ENCODE data around the gene RNPS1. TPM values are rescaled to one million over a fixed set of nuclear protein-coding genes. Genes with fewer than 3 reads are reported as not detected.

The RNPS1 gene
- polyA plus RNA-seq, 1 donor: 160 TPM

DNA sequence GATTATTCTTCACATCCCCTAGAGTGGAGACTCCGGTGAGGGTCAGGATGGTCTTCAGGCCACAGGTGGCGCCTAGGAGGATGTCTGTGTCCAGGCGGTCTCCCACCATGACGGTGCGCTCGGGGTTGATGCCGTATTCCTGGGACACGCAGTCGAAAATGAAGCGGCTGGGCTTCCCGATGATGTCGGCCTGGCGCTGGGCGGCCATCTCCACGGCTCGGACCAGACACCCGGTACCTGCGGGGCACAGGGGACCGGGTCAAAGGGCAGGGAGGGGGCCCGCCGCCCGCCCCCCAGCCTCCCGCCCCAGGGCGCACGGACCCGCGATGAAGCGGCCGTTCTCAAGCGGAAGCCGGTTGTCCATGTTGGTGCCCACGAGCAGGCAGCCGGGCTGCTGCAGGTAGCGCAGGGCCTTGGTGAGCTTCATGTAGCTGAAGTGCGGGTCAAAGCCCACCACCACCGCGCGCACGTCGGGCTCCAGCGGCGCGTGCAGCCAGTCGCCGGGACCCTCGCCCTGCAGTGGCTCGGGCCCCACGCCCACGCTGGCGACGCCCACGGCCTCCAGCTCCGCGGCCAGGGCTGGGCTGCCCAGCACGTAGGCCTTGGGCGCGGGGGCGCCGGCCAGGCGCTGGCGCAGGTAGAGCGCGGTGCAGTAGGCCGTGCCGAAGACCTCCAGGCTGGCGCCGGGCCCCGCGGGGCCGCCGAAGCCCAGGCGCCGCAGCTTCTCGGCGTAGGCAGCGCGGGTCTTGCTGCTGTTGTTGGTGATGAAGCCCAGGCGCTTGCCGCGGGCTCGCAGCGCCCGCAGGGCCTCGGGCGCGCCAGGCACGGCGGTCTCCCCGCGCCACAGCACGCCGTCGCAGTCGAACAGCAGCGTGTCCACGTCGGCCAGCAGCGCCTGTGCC, 53.9 kb downstream of the RNPS1 start:
- DNase-seq (ENCODE audit: low read depth): no peak

DNA sequence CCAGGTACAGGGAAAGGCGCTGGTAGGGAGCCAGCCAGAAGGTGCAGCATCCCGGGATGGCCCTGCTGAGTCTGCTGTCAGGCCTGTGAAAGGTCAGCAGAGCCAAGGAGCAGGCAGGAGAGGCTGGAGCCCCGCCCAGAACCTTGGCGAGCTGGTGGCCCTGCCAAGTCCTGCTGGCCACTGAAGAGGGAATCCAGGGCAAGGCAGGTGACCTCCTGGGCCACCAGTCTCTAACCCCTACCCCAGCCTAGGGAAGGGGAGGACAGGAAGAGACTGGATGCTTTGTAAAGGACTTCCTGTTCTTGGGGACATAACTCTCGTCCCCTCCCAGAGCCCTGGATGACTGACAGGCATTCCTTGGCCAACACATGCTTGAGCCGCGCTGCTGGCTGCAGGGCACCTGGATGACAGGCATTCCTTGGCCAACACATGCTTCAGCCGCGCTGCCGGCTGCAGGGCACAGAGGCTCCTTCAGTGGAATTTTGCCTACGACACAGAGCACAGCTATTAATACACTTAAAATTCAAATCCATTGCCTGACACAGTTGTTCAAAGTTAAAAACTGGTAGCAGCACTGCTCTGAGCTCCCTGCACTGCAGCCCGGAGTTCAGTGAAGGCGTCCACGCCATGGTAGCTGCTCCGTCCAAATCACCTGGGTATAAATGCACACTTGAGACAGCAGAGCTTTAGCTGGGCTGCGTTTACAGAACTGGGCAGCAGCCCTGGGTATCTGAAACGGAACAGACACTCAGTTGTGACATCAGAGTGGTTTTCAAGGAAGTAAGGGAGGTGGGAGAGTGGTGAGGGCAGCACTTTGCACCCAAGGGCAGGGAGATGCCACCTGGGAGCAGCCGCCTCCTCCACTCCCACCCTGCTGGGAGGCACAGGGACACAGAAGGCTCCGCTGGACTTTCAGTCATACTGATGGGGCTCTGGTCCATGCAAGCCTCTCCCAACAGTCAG, 55.3 kb downstream of the RNPS1 start:
- DNase-seq (ENCODE audit: low read depth): no peak

DNA sequence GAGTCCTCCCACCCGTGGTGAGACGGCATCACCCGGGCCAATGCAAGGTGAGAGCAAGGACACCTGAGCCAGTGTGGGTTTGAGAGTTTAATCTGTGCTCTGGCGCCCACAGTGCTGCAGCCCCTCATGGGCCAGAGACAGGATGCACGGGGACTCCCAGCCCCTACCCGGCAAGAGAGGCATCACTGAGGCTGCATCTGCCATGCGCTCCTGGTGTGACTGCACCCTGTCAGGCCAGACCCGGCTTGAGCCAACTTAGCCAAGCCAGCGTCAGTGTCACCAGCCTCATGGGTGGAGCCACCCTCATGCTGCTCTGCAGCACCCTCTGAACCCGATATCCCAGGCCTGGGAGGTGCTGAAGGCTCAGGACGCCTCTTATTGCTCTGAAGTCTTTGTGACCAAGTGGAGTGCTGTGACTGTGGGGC, 56.0 kb downstream of the RNPS1 start:
- no peak for DNase-seq (ENCODE audit: low read depth)

DNA sequence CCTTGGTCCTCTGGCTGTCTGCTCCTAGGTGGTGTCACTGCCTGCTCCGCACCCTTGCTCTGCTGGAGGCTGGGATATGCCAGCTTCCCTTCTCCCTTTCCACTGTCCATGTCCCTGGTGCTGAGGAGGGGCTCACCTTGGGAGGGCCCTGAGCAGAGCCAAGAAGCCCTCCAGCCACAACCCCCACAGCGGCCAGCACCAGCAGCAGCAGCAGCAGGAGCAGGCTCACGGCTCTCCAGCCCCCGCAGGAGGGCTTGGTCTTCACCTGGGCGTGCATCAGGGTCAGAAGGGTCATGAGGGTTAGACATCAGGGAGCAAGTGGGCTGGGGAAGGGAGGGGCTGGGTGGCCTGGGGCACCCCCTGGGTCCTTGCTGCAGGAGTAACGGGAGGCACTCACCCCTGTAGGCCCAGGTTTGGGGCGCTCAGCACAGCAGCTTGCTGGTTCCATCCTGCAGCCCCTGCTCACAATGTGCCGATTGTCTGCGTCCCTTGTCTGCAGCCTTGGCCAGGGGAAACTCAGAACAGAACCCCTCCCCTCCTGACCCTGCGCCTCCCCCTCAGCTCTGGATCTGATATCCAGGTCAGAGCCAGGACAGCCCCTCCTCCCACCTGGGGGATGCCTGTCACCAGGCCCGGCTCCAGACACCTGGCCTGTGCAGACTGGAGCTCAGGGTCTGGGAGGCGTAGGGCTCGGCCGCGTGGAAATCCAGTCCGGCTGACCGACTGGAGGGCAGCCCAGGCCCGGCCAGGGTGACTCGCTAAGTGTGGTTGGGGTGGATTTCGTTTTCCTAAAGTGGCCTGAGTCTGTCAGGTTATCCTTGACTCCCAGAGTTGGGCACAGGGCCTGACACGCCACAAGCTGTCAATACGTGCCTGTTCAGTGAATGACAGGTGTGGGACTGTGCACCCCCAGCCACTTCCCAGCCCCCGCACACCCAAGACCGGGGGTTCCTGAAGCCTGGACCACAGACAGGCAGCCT, 57.2 kb downstream of the RNPS1 start, which contains the start of gene BRICD5:
Gene BRICD5, minus strand, starts transcription at position 478 of the 980 bp plus-strand sequence. Its CDS starts 30 bp downstream, at position 448.
- DNase-seq (ENCODE audit: low read depth): no peak

DNA sequence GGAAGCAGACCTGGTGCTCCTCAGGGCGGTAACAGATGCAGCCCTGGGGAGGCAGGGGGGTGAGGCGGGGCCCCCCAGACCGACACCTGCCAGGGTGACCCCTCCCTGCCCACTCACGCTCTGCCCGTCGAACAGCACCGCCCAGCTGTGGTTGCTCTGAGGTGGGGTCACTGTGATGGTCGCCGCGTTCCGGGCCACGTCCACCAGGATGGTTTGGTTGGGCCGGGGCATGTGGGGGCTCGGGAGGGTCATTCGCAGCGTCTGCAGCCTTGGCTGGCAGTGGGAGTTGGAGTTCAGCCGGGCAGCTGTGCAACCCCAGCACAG, 58.0 kb downstream of the RNPS1 start:
- DNase-seq (ENCODE audit: low read depth): no peak

DNA sequence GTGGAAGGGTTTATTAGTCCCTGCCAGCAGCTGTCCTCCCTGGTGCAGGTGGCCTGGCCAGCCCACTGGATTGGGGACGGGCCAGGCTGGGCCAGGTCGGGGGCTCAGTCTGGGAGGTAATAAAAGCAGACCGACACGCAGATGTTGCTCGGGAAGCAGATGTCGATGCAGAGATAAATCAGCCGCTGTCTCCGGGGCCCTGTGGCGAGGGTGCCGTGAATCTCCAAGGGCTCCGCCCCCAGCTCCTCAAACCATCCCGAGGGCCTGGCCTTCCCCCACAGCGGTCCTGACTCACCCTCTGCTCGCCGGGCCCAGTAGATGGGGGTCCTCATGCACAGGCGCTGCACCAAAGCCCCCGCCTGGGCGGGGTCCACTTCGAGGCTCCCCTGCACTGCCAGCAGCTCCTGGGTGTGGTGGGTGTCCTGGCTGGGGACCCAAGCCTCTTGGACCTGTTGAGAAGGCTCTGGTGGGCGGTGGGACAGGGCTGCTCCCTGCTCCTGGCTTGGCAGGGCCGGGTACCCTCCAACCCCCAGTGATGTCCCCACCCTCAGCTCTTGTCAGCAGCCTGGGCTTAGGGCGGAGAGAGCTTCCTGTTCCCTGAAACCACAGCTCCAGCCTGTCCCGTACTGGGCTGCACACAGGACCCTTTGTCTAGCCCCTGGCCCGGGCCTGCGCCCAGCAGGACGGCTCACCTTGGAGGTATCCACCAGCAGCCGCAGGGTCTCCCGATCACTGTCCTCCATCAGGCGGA, 58.5 kb downstream of the RNPS1 start:
- no peak for DNase-seq (ENCODE audit: low read depth)

DNA sequence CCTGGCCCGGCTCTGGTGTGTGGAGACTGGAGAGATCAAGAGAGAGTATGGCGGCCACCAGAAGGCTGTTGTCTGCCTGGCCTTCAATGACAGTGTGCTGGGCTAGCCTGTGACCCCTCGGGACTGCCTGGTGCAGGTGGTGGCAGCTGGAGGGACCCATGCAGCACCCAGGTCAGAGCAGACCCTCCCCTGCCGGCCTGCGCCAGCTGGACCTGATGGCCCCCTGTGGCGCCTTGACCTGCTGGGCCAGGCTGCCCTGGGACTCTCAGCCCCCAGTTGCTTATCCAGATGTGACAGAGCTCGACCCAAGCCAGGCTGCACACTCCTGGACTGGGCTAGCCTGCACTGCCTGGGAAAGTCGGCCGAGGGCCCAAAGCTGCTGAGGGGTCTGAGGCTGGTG, 59.2 kb downstream of the RNPS1 start:
- no peak for DNase-seq (ENCODE audit: low read depth)

DNA sequence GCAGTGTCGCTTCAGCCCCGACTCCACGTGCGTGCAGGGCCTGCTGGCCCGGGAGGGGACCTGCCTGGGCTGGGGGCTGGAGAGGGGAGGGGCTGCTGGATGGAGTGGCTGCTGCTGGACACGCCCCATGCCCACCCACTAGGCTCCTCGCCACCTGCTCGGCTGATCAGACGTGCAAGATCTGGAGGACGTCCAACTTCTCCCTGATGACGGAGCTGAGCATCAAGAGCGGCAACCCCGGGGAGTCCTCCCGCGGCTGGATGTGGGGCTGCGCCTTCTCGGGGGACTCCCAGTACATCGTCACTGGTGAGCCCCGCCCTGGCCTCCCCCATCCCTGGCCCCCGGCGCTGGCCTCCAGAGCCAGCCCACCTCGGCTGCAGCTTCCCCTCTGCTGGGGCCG, 59.6 kb downstream of the RNPS1 start:
- no peak for DNase-seq (ENCODE audit: low read depth)

DNA sequence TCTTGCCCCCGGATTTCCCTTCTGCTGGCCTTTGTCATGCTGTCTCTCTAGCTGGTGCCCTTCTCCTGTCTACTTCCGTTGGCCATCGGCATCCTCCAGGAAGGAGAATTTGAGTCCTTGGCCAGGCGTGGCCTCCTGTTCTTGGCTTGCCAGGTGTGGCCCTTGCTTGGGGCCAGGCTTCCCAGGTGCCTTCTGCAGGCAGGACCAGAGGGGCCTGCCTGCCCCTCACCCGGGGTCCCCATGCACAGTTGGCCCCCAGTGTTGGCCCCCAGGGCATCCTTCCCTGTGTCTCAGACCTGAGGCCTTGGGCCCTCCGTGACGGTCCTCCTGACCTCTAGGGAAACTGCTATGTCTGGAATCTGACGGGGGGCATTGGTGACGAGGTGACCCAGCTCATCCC, 60.1 kb downstream of the RNPS1 start:
- DNase-seq (ENCODE audit: low read depth): no peak

DNA sequence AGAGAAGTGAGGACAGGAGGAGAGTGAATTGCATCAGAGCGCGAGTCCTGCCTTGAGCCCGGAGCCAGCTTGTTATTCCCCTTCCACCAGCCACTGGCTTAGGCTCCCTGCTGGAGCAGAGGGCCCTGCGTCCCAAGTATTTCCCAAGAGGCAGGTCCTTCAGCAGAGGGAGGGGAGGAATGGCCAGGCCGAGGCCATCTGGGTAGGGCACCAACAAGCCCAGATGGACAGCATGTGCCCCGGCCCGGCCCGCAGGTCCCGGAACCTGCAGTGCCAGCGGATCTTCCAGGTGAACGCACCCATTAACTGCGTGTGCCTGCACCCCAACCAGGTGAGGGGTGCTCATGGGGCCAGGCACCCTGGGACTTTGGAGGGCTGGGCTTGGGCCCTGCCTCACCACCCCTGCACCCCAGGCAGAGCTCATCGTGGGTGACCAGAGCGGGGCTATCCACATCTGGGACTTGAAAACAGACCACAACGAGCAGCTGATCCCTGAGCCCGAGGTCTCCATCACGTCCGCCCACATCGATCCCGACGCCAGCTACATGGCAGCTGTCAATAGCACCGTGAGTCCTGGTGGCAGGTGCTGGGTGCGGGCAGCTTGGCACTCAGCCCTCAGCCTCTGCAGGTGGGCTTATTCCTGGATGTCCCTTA, 61.0 kb downstream of the RNPS1 start:
- no peak for DNase-seq (ENCODE audit: low read depth)

DNA sequence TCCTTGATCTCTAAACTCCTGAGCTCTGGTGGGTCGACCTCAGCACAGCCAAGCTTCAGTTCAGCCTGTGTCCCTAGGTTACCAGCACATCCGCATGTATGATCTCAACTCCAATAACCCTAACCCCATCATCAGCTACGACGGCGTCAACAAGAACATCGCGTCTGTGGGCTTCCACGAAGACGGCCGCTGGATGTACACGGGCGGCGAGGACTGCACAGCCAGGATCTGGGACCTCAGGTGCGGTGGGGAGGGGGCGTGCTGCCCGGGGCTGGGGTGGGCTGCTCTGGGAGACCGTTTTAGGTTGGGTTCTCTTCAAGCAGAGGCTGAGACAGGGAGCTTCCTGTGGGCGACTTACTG, 61.5 kb downstream of the RNPS1 start:
- no peak for DNase-seq (ENCODE audit: low read depth)

DNA sequence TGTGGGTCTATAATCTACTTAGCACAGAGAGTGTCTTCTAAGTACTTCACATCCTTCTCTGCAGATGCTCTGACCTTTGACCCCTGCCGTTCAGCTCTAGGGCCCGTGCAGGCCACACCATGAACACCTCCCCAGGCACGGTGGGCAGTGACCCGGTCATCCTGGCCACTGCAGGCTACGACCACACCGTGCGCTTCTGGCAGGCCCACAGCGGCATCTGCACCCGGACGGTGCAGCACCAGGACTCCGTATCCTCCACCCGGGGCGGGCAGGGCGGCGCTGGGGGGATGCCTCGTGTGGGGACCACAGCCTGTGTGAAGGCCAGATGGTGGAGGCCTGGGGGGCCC, 62.0 kb downstream of the RNPS1 start:
- DNase-seq (ENCODE audit: low read depth): no peak

DNA sequence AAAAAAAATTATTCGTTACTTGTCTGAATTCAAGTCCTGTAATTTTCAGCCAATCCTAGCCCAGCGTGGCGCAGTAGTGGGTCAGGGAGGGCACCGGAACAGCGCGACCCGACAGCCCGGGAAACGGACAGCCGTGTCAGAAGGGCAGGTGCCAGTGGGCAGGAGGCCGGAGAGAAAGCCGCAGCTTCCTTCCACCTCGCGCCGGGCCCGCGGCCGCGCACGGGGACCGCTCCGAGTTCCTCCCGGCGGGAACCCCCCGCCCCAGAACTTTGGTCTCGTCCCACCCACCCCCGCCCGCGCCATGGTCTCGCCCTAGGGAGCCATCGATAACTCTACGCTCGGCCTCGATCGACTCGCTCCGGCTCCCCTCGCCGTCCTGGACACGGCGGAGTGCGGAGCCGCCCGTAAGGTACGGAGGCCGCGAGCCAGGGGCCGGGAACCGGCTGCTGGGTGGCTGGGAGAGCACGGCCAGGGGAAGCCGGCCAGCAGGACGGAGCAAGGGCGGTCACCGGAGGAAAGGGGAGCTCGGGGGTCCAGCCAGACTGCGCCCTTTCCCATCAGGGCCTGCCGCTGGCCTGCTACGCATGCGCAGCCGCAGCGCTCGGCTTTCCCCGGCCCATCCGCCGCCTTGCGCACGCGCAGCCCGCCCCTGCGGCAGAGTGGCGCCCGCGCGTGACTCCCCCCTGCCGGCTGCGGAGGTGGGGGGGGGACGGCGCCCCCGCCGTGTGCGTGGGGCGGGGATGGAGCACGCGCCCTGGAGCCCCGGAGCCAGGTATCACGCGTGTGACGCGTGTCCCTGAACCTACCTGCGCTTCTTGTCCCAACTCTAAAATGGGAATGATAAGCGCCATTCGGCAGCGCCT, 62.6 kb downstream of the RNPS1 start, which contains the start of gene MLST8:
Gene MLST8, plus strand, starts transcription at position 351 of the 863 bp plus-strand sequence. CDS start 632 bp downstream, outside the sequence.
- DNase-seq (ENCODE audit: low read depth): peak; percentile 67

DNA sequence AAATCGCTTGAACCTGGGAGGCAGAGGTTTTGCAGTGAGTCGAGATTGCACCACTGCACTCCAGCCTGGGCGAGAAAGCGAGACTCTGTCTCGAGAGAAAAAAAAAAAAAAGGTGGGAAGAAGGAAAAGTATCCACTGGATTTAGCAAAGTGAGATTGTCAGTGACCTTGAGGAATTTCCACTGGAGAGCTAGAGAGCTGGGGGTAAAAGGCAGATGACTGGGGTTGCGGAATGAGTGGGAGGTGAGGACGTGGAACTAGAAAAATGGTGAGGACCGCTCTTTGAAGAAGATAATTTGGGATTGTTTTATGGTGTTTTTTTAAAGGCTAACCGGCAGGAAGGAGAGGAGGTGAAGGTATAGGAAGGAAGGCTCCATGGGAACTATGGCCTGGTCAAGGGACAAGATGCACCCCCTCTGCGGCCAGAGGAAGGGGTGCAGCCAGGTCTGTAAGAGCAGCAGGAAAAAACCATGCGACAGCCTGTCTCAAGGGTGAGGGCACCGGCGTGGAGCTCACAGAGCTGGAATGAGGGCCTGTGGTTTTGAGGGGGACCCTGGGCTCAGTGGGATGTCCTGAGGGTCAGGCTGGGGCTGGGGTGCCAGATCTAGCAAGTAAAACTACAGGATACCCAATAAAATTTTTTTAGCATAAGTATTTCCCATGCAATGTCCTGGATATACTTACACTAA, 63.4 kb downstream of the RNPS1 start:
- DNase-seq (ENCODE audit: low read depth): no peak

All from forelimb muscle (tissue), 1 donor.